ENCODE results near the gene CFAP97. TPM values are rescaled to one million over a fixed set of nuclear protein-coding genes. Genes with fewer than 3 reads are reported as not detected.

The CFAP97 gene
- total RNA-seq, 4 donors from 2014 or later, result 6.5 to 14.1 (median 10.8) TPM

GRCh38 chr4:185192059-185192458, 11.7 kb downstream of the CFAP97 start:
- intact Hi-C loops (cut with DNase I; ENCODE audit: low total_unique reads) (no loop called here), in situ Hi-C loops (cut with MboI; ENCODE audit: low sequenced_read_pairs in 4 of 4) (no loop called here)
- Histone ChIP-seq H3K36me3 (peaks cover 3 to 16% of the 10 kb centered on the region in 2 donors), H3K9me3 (no peaks in the 10 kb centered on the region), H3K4me1 (no peaks in the 10 kb centered on the region), H3K4me3 (no peak overlapping the region), H3K27ac (no peak overlapping the region), H3K27me3 (no peaks in the 10 kb centered on the region)
- no peak for ATAC-seq
- TF ChIP-seq CTCF (IDR thresholded peaks at IDR 0.05 in 4 of 5, conservative IDR thresholded peaks at IDR 0.05 in 1 of 5), result no peak
- no peak for TF ChIP-seq POLR2A (IDR thresholded peaks at IDR 0.05)
- no peak for DNase-seq

- Histone ChIP-seq H3K9me3 (no peaks in the 10 kb centered on the region), H3K4me1 (peaks cover 0 to 6% of the 10 kb centered on the region in 2 donors), H3K27me3 (no peaks in the 10 kb centered on the region), H3K27ac (no peak overlapping the region), H3K36me3 (peaks cover 3 to 12% of the 10 kb centered on the region in 2 donors), H3K4me3 (no peak overlapping the region)
- intact Hi-C loops (cut with DNase I; ENCODE audit: low total_unique reads), result no loop called here
- TF ChIP-seq POLR2A (IDR thresholded peaks at IDR 0.05) (no peak), CTCF (IDR thresholded peaks at IDR 0.05 in 4 of 5, conservative IDR thresholded peaks at IDR 0.05 in 1 of 5) (no peak)
- ATAC-seq (no peak), DNase-seq (no peak)
- in situ Hi-C loops (cut with MboI; ENCODE audit: low sequenced_read_pairs in 4 of 4), result no loop called here
Observed at GRCh38 chr4:185190306-185190856, 13.4 kb downstream of the CFAP97 start.

GRCh38 chr4:185189606-185190305, 14.0 kb downstream of the CFAP97 start:
- Histone ChIP-seq H3K4me1 (peaks cover 0 to 6% of the 10 kb centered on the region in 2 donors), H3K36me3 (peaks cover 3 to 12% of the 10 kb centered on the region in 2 donors), H3K9me3 (no peaks in the 10 kb centered on the region), H3K4me3 (no peak overlapping the region), H3K27me3 (no peaks in the 10 kb centered on the region), H3K27ac (no peak overlapping the region)
- DNase-seq (no peak), ATAC-seq (no peak)
- in situ Hi-C loops (cut with MboI; ENCODE audit: low sequenced_read_pairs in 4 of 4), result no loop called here
- TF ChIP-seq CTCF (IDR thresholded peaks at IDR 0.05 in 4 of 5, conservative IDR thresholded peaks at IDR 0.05 in 1 of 5) (no peak), POLR2A (IDR thresholded peaks at IDR 0.05) (no peak)
- intact Hi-C loops (cut with DNase I; ENCODE audit: low total_unique reads), result no loop called here

- H3K4me3 ChIP-seq, result no peak overlapping the region
- peaks cover 3 to 12% of the 10 kb centered on the region in 2 donors for H3K36me3 ChIP-seq
- TF ChIP-seq POLR2A (IDR thresholded peaks at IDR 0.05) (no peak), CTCF (IDR thresholded peaks at IDR 0.05 in 4 of 5, conservative IDR thresholded peaks at IDR 0.05 in 1 of 5) (no peak)
- intact Hi-C loops (cut with DNase I; ENCODE audit: low total_unique reads), result no loop called here
- H3K9me3 ChIP-seq, result no peaks in the 10 kb centered on the region
- no peak for ATAC-seq
- peaks cover 0 to 6% of the 10 kb centered on the region in 2 donors for H3K4me1 ChIP-seq
- in situ Hi-C loops (cut with MboI; ENCODE audit: low sequenced_read_pairs in 4 of 4), result no loop called here
- no peaks in the 10 kb centered on the region for H3K27me3 ChIP-seq
- no peak for DNase-seq
- H3K27ac ChIP-seq, result no peak overlapping the region
Observed at GRCh38 chr4:185186769-185187168, 17.0 kb downstream of the CFAP97 start.
